DND-41 (cell line): ENCODE measurements around the gene SMARCAL1.

ENCODE experiments used
- ATAC-seq: fragments of 200-7000 bp; cut with Tn5 transposase; 3 replicates; pipeline ENCODE4 v1.9.1; 2021; ENCODE audit warnings: low read depth; ENCODE audit not compliant: insufficient read depth
- DNase-seq: peaks from one replicate; pipeline ENCODE4 v3.0.0-alpha.2; 2020
- H2AFZ ChIP-seq: 2 replicates; pipeline ENCODE4 v1.6.0; 2012; ENCODE audit warnings: low read depth, low read length
- H3K27ac ChIP-seq: 2 replicates; pipeline ENCODE4 v1.5.1; 2012; ENCODE audit warnings: low read length, inconsistent platforms
- H3K27me3 ChIP-seq: fragments of 200-600 bp; sonication (generic); 2 replicates; pipeline ENCODE4 v1.6.0; 2012; ENCODE audit warnings: low read length, mild to moderate bottlenecking, inconsistent platforms; ENCODE audit not compliant: insufficient read depth, poor library complexity
- H3K36me3 ChIP-seq: 2 replicates; pipeline ENCODE4 v1.5.1; 2012; ENCODE audit warnings: low read length, inconsistent platforms; ENCODE audit not compliant: insufficient read depth
- H3K4me1 ChIP-seq: 2 replicates; pipeline ENCODE4 v1.5.1; 2012; ENCODE audit warnings: mild to moderate bottlenecking, low read length; ENCODE audit not compliant: insufficient read depth
- H3K4me2 ChIP-seq: 2 replicates; pipeline ENCODE4 v1.6.0; 2012; ENCODE audit warnings: mild to moderate bottlenecking, moderate library complexity, low read length, inconsistent platforms; ENCODE audit not compliant: insufficient read depth
- H3K4me3 ChIP-seq, 2 experiments: fragments of 200-600 bp in 1 of 2; shearing (Covaris generic) in 1 of 2; 2 replicates each; pipeline ENCODE4 v1.5.1; 2012 to 2016; ENCODE audit warnings: inconsistent platforms in 2 of 2, low read length in 2 of 2, mild to moderate bottlenecking in 2 of 2, low read depth in 1 of 2, moderate library complexity in 1 of 2
- H3K79me2 ChIP-seq: 2 replicates; pipeline ENCODE4 v1.6.0; 2012; ENCODE audit warnings: low read length, inconsistent platforms; ENCODE audit not compliant: insufficient read depth
- H3K9ac ChIP-seq: 2 replicates; pipeline ENCODE4 v1.6.0; 2012; ENCODE audit warnings: low read depth, mild to moderate bottlenecking, inconsistent platforms, low read length, moderate library complexity
- H3K9me3 ChIP-seq: 2 replicates; pipeline ENCODE4 v1.5.1; 2012; ENCODE audit warnings: low read length, moderate library complexity, mild to moderate bottlenecking, inconsistent platforms; ENCODE audit not compliant: insufficient read depth, severe bottlenecking
- H4K20me1 ChIP-seq: 2 replicates; pipeline ENCODE4 v1.6.0; 2012; ENCODE audit warnings: low read length; ENCODE audit not compliant: insufficient read depth
- CTCF ChIP-seq: IDR thresholded peaks from 2 replicates; pipeline ENCODE4 v1.5.1; 2012; ENCODE audit warnings: borderline replicate concordance, low read length, moderate library complexity, mild to moderate bottlenecking; ENCODE audit not compliant: poor library complexity, severe bottlenecking; ENCODE audit errors: extremely low read depth
- EZH2 ChIP-seq: IDR thresholded peaks from 3 replicates; pipeline ENCODE4 v1.6.1; 2012; ENCODE audit warnings: borderline replicate concordance, low read depth, mild to moderate bottlenecking, moderate library complexity, low read length, inconsistent platforms; ENCODE audit not compliant: severe bottlenecking

SMARCAL1 gene

GRCh38 chr2:216522892-216523502, 110.7 kb downstream of the SMARCAL1 start:
- Histone ChIP-seq H2AFZ (no peak overlapping the region), H3K9ac (no peak overlapping the region), H3K27ac (no peak overlapping the region), H3K9me3 (no peaks in the 10 kb centered on the region), H3K4me1 (peaks cover 19% of the 10 kb centered on the region), H4K20me1 (no peaks in the 10 kb centered on the region), H3K36me3 (peaks cover 11% of the 10 kb centered on the region), H3K4me3 (no peak overlapping the region), H3K79me2 (peaks cover 19% of the 10 kb centered on the region), H3K27me3 (no peaks in the 10 kb centered on the region), H3K4me2 (no peak overlapping the region)
- ATAC-seq (no peak), DNase-seq (no peak)
- TF ChIP-seq CTCF = no peak
- no peak for TF ChIP-seq EZH2

- no peak overlapping the region for H3K4me2 ChIP-seq
- peaks cover 3% of the 10 kb centered on the region for H3K36me3 ChIP-seq
- no peak overlapping the region for H3K27ac ChIP-seq
- H4K20me1 ChIP-seq = no peaks in the 10 kb centered on the region
- no peaks in the 10 kb centered on the region for H3K9me3 ChIP-seq
- DNase-seq = no peak
- no peaks in the 10 kb centered on the region for H3K79me2 ChIP-seq
- H2AFZ ChIP-seq = no peak overlapping the region
- ATAC-seq = no peak
- no peaks in the 10 kb centered on the region for H3K27me3 ChIP-seq
- H3K9ac ChIP-seq = no peak overlapping the region
- no peaks in the 10 kb centered on the region; the same call in 1 of the 2 replicates for H3K4me1 ChIP-seq
- TF ChIP-seq EZH2 (no peak), CTCF (no peak)
- H3K4me3 ChIP-seq = no peak overlapping the region
These were observed 113.7 kb downstream of the SMARCAL1 start for GRCh38 chr2:216525972-216526371.

GRCh38 chr2:216526939-216527338, 114.7 kb downstream of the SMARCAL1 start:
- Histone ChIP-seq H3K79me2 (no peaks in the 10 kb centered on the region), H3K36me3 (no peaks in the 10 kb centered on the region)
- no peak for DNase-seq

More at GRCh38 chr2:216526939-216527338, 114.7 kb downstream of the SMARCAL1 start:
- no peak overlapping the region for H3K4me2 ChIP-seq
- no peak for TF ChIP-seq EZH2
- no peak for TF ChIP-seq CTCF
- no peaks in the 10 kb centered on the region; the same call in 1 of the 2 replicates for H3K4me1 ChIP-seq
- no peak for ATAC-seq
- no peak overlapping the region for H3K27ac ChIP-seq
- H3K4me3 ChIP-seq = no peak overlapping the region
- H3K9me3 ChIP-seq = no peaks in the 10 kb centered on the region
- no peaks in the 10 kb centered on the region for H3K27me3 ChIP-seq
- no peak overlapping the region for H3K9ac ChIP-seq
- H4K20me1 ChIP-seq = no peaks in the 10 kb centered on the region
- no peak overlapping the region for H2AFZ ChIP-seq
